ENCODE measurements around the gene USH2A.

The USH2A gene

GRCh38 chr1:215704089-215704860 is 719.0 kb downstream of the USH2A start:
- DNase-seq (ENCODE audit: low read depth), result no peak

GRCh38 chr1:215682232-215682631 is 741.0 kb downstream of the USH2A start:
- no peak for DNase-seq (ENCODE audit: low read depth)

- DNase-seq (ENCODE audit: low read depth), result no peak
Measured at GRCh38 chr1:215681041-215681440, 742.2 kb downstream of the USH2A start.

- DNase-seq (ENCODE audit: low read depth), result no peak
Measured at GRCh38 chr1:215679231-215679630, 744.0 kb downstream of the USH2A start.

GRCh38 chr1:215677112-215677511 is 746.1 kb downstream of the USH2A start:
- DNase-seq (ENCODE audit: low read depth), result no peak

GRCh38 chr1:215673943-215674342 is 749.3 kb downstream of the USH2A start:
- DNase-seq (ENCODE audit: low read depth), result no peak

- no peak for DNase-seq (ENCODE audit: low read depth)
Measured at GRCh38 chr1:215672482-215672881, 750.8 kb downstream of the USH2A start.

- DNase-seq (ENCODE audit: low read depth), result no peak
Measured at GRCh38 chr1:215669806-215670491, 753.3 kb downstream of the USH2A start.

GRCh38 chr1:215667761-215668160 is 755.5 kb downstream of the USH2A start:
- no peak for DNase-seq (ENCODE audit: low read depth)

- no peak for DNase-seq (ENCODE audit: low read depth)
Measured at GRCh38 chr1:215665215-215665614, 758.0 kb downstream of the USH2A start.

GRCh38 chr1:215661033-215661432 is 762.2 kb downstream of the USH2A start:
- DNase-seq (ENCODE audit: low read depth), result no peak

- DNase-seq (ENCODE audit: low read depth), result no peak
Measured at GRCh38 chr1:215660259-215660658, 763.0 kb downstream of the USH2A start.

- DNase-seq (ENCODE audit: low read depth), result no peak
Measured at GRCh38 chr1:215657047-215657446, 766.2 kb downstream of the USH2A start.

GRCh38 chr1:215652371-215652770 is 770.9 kb downstream of the USH2A start:
- no peak for DNase-seq (ENCODE audit: low read depth)

GRCh38 chr1:215651867-215652266 is 771.4 kb downstream of the USH2A start:
- no peak for DNase-seq (ENCODE audit: low read depth)

- no peak for DNase-seq (ENCODE audit: low read depth)
Measured at GRCh38 chr1:215650446-215651149, 772.6 kb downstream of the USH2A start.

- DNase-seq (ENCODE audit: low read depth), result no peak
Measured at GRCh38 chr1:215648957-215649356, 774.3 kb downstream of the USH2A start.

- no peak for DNase-seq (ENCODE audit: low read depth)
Measured at GRCh38 chr1:215647738-215648137, 775.5 kb downstream of the USH2A start.

- DNase-seq (ENCODE audit: low read depth), result no peak
Measured at GRCh38 chr1:215645861-215646260, 777.4 kb downstream of the USH2A start.

GRCh38 chr1:215645182-215645581 is 778.1 kb downstream of the USH2A start:
- no peak for DNase-seq (ENCODE audit: low read depth)

- no peak for DNase-seq (ENCODE audit: low read depth)
Measured at GRCh38 chr1:215643592-215644321, 779.5 kb downstream of the USH2A start.

GRCh38 chr1:215640429-215641148 is 782.7 kb downstream of the USH2A start:
- no peak for DNase-seq (ENCODE audit: low read depth)

Data from stimulated activated CD8-positive, alpha-beta memory T cell treated with anti-CD3 and anti-CD28 coated beads, Interleukin-15, amount 100 ng/mL, for 24 hours (primary cell).